Neuronal stem cell (in vitro differentiated cells): ENCODE measurements around the gene U2SURP.
"Not testable (repeated sequence)": the region's sequence is repeated elsewhere in the genome, so short reads cannot be mapped to it uniquely, and the experiment has no call there.

Experiments
- DNase-seq: peaks from one replicate; pipeline ENCODE4 v3.0.0-alpha.2; 2013; ENCODE audit warnings: low spot score
- H2AFZ ChIP-seq: one replicate; pipeline ENCODE4 v1.6.1; 2013; ENCODE audit warnings: mild to moderate bottlenecking, low read length, inconsistent platforms
- H2AK5ac ChIP-seq: 2 replicates; pipeline ENCODE4 v1.6.1; 2013; ENCODE audit warnings: low read depth, mild to moderate bottlenecking, inconsistent platforms, low read length, moderate library complexity, mixed read lengths
- H2BK120ac ChIP-seq: 2 replicates; pipeline ENCODE4 v1.6.1; 2013; ENCODE audit warnings: low read depth, mild to moderate bottlenecking, inconsistent platforms, low read length, moderate library complexity, mixed read lengths
- H2BK12ac ChIP-seq: one replicate; pipeline ENCODE4 v1.6.1; 2013; ENCODE audit warnings: low read length, inconsistent platforms
- H2BK15ac ChIP-seq: 2 replicates; pipeline ENCODE4 v1.6.1; 2013; ENCODE audit warnings: mild to moderate bottlenecking, low read length, inconsistent platforms, mixed read lengths
- H2BK5ac ChIP-seq: one replicate; pipeline ENCODE4 v1.6.1; 2013; ENCODE audit warnings: inconsistent platforms, mild to moderate bottlenecking, low read length, moderate library complexity
- H3K14ac ChIP-seq: one replicate; pipeline ENCODE4 v1.6.1; 2013; ENCODE audit warnings: low read length, inconsistent platforms
- H3K18ac ChIP-seq: 2 replicates; pipeline ENCODE4 v1.6.1; 2013; ENCODE audit warnings: low read length, inconsistent platforms
- H3K23ac ChIP-seq: 2 replicates; pipeline ENCODE4 v1.6.1; 2013; ENCODE audit warnings: low read depth, mild to moderate bottlenecking, mixed read lengths, low read length, inconsistent platforms; ENCODE audit not compliant: poor library complexity
- H3K27ac ChIP-seq: replicated peaks from 3 replicates; pipeline ENCODE4 v1.5.1; 2013; ENCODE audit warnings: low read length, inconsistent platforms
- H3K27me3 ChIP-seq, 3 experiments: 2 replicates each; pipeline ENCODE4 v1.6.1; 2013; ENCODE audit warnings: low read length in 3 of 3, mild to moderate bottlenecking in 2 of 3, inconsistent platforms in 1 of 3, low read depth in 1 of 3, mixed read lengths in 1 of 3, moderate library complexity in 1 of 3; ENCODE audit not compliant: control insufficient read depth in 3 of 3, insufficient read depth in 3 of 3
- H3K36me3 ChIP-seq, 2 donors: replicated peaks in 1 of 2; 2 replicates each; pipeline ENCODE4 v1.6.1; 2013; ENCODE audit warnings: low read length in 2 of 2; ENCODE audit not compliant: control insufficient read depth in 2 of 2, insufficient read depth in 2 of 2
- H3K4ac ChIP-seq: 2 replicates; pipeline ENCODE4 v1.6.1; 2013; ENCODE audit warnings: inconsistent platforms, mild to moderate bottlenecking, low read length, moderate library complexity
- H3K4me1 ChIP-seq, 2 donors: 1 replicate in 1 of 2; 2 replicates in 1 of 2; pipeline ENCODE4 v1.6.1; 2013; ENCODE audit warnings: low read length in 2 of 2, low read depth in 1 of 2; ENCODE audit not compliant: control insufficient read depth in 2 of 2, insufficient read depth in 1 of 2
- H3K4me2 ChIP-seq: one replicate; pipeline ENCODE4 v1.6.1; 2013; ENCODE audit warnings: mild to moderate bottlenecking, low read length, inconsistent platforms; ENCODE audit not compliant: insufficient read depth, poor library complexity, severe bottlenecking
- H3K4me3 ChIP-seq, 2 donors: 2 replicates each; pipeline ENCODE4 v1.5.1; 2013; ENCODE audit warnings: low read length in 2 of 2, mild to moderate bottlenecking in 2 of 2, inconsistent platforms in 1 of 2, moderate library complexity in 1 of 2
- H3K79me1 ChIP-seq: one replicate; pipeline ENCODE4 v1.6.1; 2013; ENCODE audit warnings: low read depth, mild to moderate bottlenecking, inconsistent platforms, low read length, moderate library complexity
- H3K9ac ChIP-seq: one replicate; pipeline ENCODE4 v1.6.1; 2013; ENCODE audit warnings: mild to moderate bottlenecking, low read depth, low read length, inconsistent platforms; ENCODE audit not compliant: poor library complexity
- H3K9me3 ChIP-seq, 2 donors: replicated peaks in 1 of 2; 2 replicates each; pipeline versions ENCODE3 to v1.6.1; 2013; ENCODE audit warnings: low read length in 2 of 2, mild to moderate bottlenecking in 2 of 2, inconsistent platforms in 1 of 2, low read depth in 1 of 2, mixed read lengths in 1 of 2, moderate library complexity in 1 of 2; ENCODE audit not compliant: control insufficient read depth in 2 of 2, insufficient read depth in 1 of 2
- H4K8ac ChIP-seq: one replicate; pipeline ENCODE4 v1.6.1; 2013; ENCODE audit warnings: low read depth, mild to moderate bottlenecking, inconsistent platforms, low read length, moderate library complexity
- H4K91ac ChIP-seq: one replicate; pipeline ENCODE4 v1.6.1; 2013; ENCODE audit warnings: low read length, low read depth, mild to moderate bottlenecking, inconsistent platforms; ENCODE audit not compliant: poor library complexity
- WGBS, 2 donors: extraction: QIAGEN DNeasy Blood & Tissue Kit; methylation state at CpG; one replicate each; pipeline ENCODE4 v1.1.7; 2013; ENCODE audit warnings: missing lambda C conversion rate in 2 of 2, mixed read lengths in 1 of 2; ENCODE audit not compliant: insufficient read length in 2 of 2, insufficient replicate concordance in 1 of 2; ENCODE audit errors: extremely low coverage in 2 of 2; 5-methylcytosine and 5-hydroxymethylcytosine counted together

U2SURP gene

DNA sequence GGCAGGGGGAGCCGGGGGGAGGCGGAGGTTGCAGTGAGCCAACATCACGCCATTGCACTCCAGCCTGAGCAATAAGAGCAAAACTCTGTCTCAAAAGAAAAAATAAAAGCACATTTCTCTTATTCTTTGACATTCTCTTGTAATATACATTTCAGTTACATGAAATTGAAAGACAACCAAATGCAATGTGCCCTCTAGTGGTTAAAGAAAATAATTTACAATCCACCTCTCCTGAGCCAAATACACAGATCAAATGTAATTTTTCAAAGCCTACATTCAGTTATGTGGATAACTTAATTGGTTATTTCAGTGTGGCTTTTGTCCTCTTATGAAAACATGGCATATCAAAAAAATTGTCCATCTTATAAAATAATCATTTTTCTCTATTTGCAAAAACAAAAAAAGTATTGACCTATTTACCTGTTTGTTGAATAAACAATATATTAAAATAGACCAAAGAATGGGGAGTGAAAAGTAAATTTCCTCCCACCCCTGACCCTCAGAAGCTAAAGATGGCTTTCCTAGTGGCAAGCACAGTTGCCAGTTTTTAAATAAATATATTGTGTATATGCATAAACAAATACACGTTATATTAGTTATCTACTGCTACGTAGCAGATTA lies 14.2 kb upstream of the U2SURP start:
- H4K91ac ChIP-seq = no peak overlapping the region
- no peaks in the 10 kb centered on the region for H3K36me3 ChIP-seq
- no peak overlapping the region for H3K9ac ChIP-seq
- H4K8ac ChIP-seq = no peak overlapping the region
- H3K23ac ChIP-seq = no peak overlapping the region
- no peak overlapping the region for H3K4me3 ChIP-seq
- no peak overlapping the region for H2BK5ac ChIP-seq
- H2AK5ac ChIP-seq = no peak overlapping the region
- H2BK120ac ChIP-seq = no peak overlapping the region
- H3K79me1 ChIP-seq = no peaks in the 10 kb centered on the region
- H3K27ac ChIP-seq = no peak overlapping the region
- no peak for DNase-seq
- no CpG with 5 or more reads among the region's 5 CpGs for WGBS, 2 donors
- no peak overlapping the region for H3K14ac ChIP-seq
- no peak overlapping the region for H2BK15ac ChIP-seq
- no peaks in the 10 kb centered on the region for H3K9me3 ChIP-seq
- no peak overlapping the region for H3K18ac ChIP-seq
- H3K4me2 ChIP-seq = no peak overlapping the region
- H3K4me1 ChIP-seq = peaks cover 0 to 10% of the 10 kb centered on the region in 2 donors
- no peak overlapping the region for H3K4ac ChIP-seq
- H2AFZ ChIP-seq = peak overlapping the region; percentile 78
- no peak overlapping the region for H2BK12ac ChIP-seq
- peaks cover 0 to 3% (median 0%) of the 10 kb centered on the region in 3 experiments for H3K27me3 ChIP-seq

- no peak overlapping the region for H2AK5ac ChIP-seq
- no peaks in the 10 kb centered on the region for H3K9me3 ChIP-seq
- H4K8ac ChIP-seq = no peak overlapping the region
- no peak overlapping the region for H3K9ac ChIP-seq
- WGBS, 2 donors = no CpG with 5 or more reads among the region's 7 CpGs
- H2BK15ac ChIP-seq = no peak overlapping the region
- no peak overlapping the region for H3K14ac ChIP-seq
- H3K27ac ChIP-seq = no peak overlapping the region
- peak overlapping the region; percentile 78 for H2AFZ ChIP-seq
- H3K23ac ChIP-seq = no peak overlapping the region
- peaks cover 0 to 6% of the 10 kb centered on the region in 2 donors for H3K4me1 ChIP-seq
- H3K4ac ChIP-seq = no peak overlapping the region
- no peak for DNase-seq
- H3K4me2 ChIP-seq = no peak overlapping the region
- H3K36me3 ChIP-seq = no peaks in the 10 kb centered on the region
- H3K27me3 ChIP-seq = peaks cover 0 to 3% (median 0%) of the 10 kb centered on the region in 3 experiments
- no peaks in the 10 kb centered on the region for H3K79me1 ChIP-seq
- no peak overlapping the region for H4K91ac ChIP-seq
- no peak overlapping the region for H3K18ac ChIP-seq
- no peak overlapping the region for H3K4me3 ChIP-seq
- no peak overlapping the region for H2BK5ac ChIP-seq
- H2BK12ac ChIP-seq = no peak overlapping the region
- H2BK120ac ChIP-seq = no peak overlapping the region
These were observed 13.7 kb upstream of the U2SURP start for GRCh38 chr3:142987707-142988106.

- not testable (repeated sequence) for H4K8ac ChIP-seq, H3K23ac ChIP-seq, H3K4ac ChIP-seq, H2AK5ac ChIP-seq, H3K4me1 ChIP-seq, H3K27ac ChIP-seq, H3K9me3 ChIP-seq, H3K18ac ChIP-seq, H2BK5ac ChIP-seq, H3K4me2 ChIP-seq, H3K14ac ChIP-seq, H2BK120ac ChIP-seq, H3K4me3 ChIP-seq, H2BK15ac ChIP-seq, H2AFZ ChIP-seq, H3K9ac ChIP-seq, H3K36me3 ChIP-seq, DNase-seq, H2BK12ac ChIP-seq, H3K79me1 ChIP-seq, H3K27me3 ChIP-seq, H4K91ac ChIP-seq
- no CpG with 5 or more reads among the region's 2 CpGs for whole genome bisulfite sequencing, 2 donors
These were observed 13.1 kb upstream of the U2SURP start for GRCh38 chr3:142988221-142988620.

GRCh38 chr3:142988826-142989225 lies 12.5 kb upstream of the U2SURP start:
- H2BK5ac ChIP-seq, H2BK12ac ChIP-seq, H3K79me1 ChIP-seq, H3K27me3 ChIP-seq, DNase-seq, H3K4ac ChIP-seq, H3K9me3 ChIP-seq, H3K23ac ChIP-seq, H3K4me2 ChIP-seq, H2AFZ ChIP-seq, H3K18ac ChIP-seq, H3K14ac ChIP-seq, H2BK120ac ChIP-seq, H4K91ac ChIP-seq, H2BK15ac ChIP-seq, H2AK5ac ChIP-seq, H3K36me3 ChIP-seq, H3K4me1 ChIP-seq, H3K4me3 ChIP-seq, H3K27ac ChIP-seq, H3K9ac ChIP-seq, H4K8ac ChIP-seq: not testable (repeated sequence)
- WGBS, 2 donors = no CpG with 5 or more reads among the region's 3 CpGs
